A549 (cell line): Measurements from ENCODE around the gene YES1. TPM values are rescaled to one million over a fixed set of nuclear protein-coding genes. Genes with fewer than 3 reads are reported as not detected.

Experiments used
- ATAC-seq, 2 experiments: fragments of 200-7000 bp in 1 of 2; fragments of >200 bp in 1 of 2; cut with Nextera tagmentation in 1 of 2; cut with Tn5 transposase in 1 of 2; 3 replicates each; pipeline versions ENCODE4 v1.8.0 to v1.9.1; 2018 to 2020; ENCODE audit warnings: mild to moderate bottlenecking in 1 of 2, moderate library complexity in 1 of 2
- CTCF ChIA-PET: fragments of 300-600 bp; sonication (Branson Sonifier 250); formaldehyde crosslinking; extraction: SDS; loops from one replicate; lab custom pipeline; 2021; ENCODE audit warnings: antibody characterized with exemption, inconsistent platforms; lab: Yijun Ruan, JAX
- POLR2A ChIA-PET: fragments of 350-600 bp; formaldehyde crosslinking; extraction: SDS; loops from one replicate; lab custom pipeline; 2021; ENCODE audit warnings: antibody characterized with exemption, inconsistent platforms; lab: Yijun Ruan, JAX
- DNase-seq, 2 experiments: peaks; one replicate each; pipeline versions ENCODE4 v3.0.0 to v3.0.0-alpha.2; 2011 to 2016; ENCODE audit warnings: low read depth in 1 of 2, low spot score in 1 of 2
- FAIRE-seq: peaks from 2 replicates; lab custom pipeline; 2011; peaks lifted over from hg19 to GRCh38; lab: Jason Lieb, UNC
- H3K27ac ChIP-seq, 2 experiments: fragments of >200 bp; sonication (Bioruptor Twin); formaldehyde crosslinking; 3 replicates each; pipeline ENCODE4 v1.5.1; 2016 to 2017
- H3K4me1 ChIP-seq: fragments of >200 bp; sonication (Bioruptor Twin); formaldehyde crosslinking; 3 replicates; pipeline ENCODE4 v1.6.1; 2016
- H3K4me2 ChIP-seq: fragments of >200 bp; sonication (Bioruptor Twin); formaldehyde crosslinking; 3 replicates; pipeline ENCODE4 v1.6.1; 2016
- H3K4me3 ChIP-seq: fragments of >200 bp; sonication (Bioruptor Twin); formaldehyde crosslinking; 3 replicates; pipeline ENCODE4 v1.5.1; 2016
- H3K9me3 ChIP-seq: fragments of >200 bp; sonication (Bioruptor Twin); formaldehyde crosslinking; 3 replicates; pipeline ENCODE4 v1.6.1; 2016
- BCL3 ChIP-seq: fragments of >200 bp; sonication (Bioruptor Twin); formaldehyde crosslinking; IDR thresholded peaks from 3 replicates; pipeline ENCODE4 v1.6.1; 2016
- CBX2 ChIP-seq: fragments of 200-600 bp; sonication (generic); IDR thresholded peaks from 2 replicates; pipeline ENCODE4 v1.6.1; 2016; ENCODE audit warnings: low read depth, mild to moderate bottlenecking, borderline replicate concordance
- EHMT2 ChIP-seq: fragments of 200-600 bp; sonication (generic); IDR thresholded peaks from 2 replicates; pipeline ENCODE4 v1.6.1; 2016; ENCODE audit warnings: antibody characterized with exemption, low read depth, mild to moderate bottlenecking, moderate library complexity
- ELK1 ChIP-seq: fragments of 150-350 bp; IDR thresholded peaks from 2 replicates; pipeline ENCODE4 v1.6.1; 2014; ENCODE audit warnings: low read depth, mild to moderate bottlenecking, low read length
- ESRRA ChIP-seq: fragments of 150-350 bp; IDR thresholded peaks from 2 replicates; pipeline ENCODE4 v1.6.1; 2014; ENCODE audit warnings: mild to moderate bottlenecking, low read length, borderline replicate concordance
- FOSL2 ChIP-seq, 2 experiments: fragments of 450-650 bp in 1 of 2; fragments of >200 bp in 1 of 2; sonication (Bioruptor Twin) in 1 of 2; formaldehyde crosslinking; IDR thresholded peaks; 2 replicates each; pipeline versions ENCODE4 v1.5.0 to v1.6.1; 2016 to 2020; ENCODE audit warnings: mild to moderate bottlenecking in 1 of 2, moderate library complexity in 1 of 2
- FOXS1 ChIP-seq: fragments of 250-450 bp; sonication (Bioruptor Pico); IDR thresholded peaks from 2 replicates; pipeline ENCODE4 v1.5.0; 2020; ENCODE audit warnings: mild to moderate bottlenecking, moderate library complexity
- HEYL ChIP-seq: fragments of 250-450 bp; sonication (Bioruptor Pico); IDR thresholded peaks from 2 replicates; pipeline ENCODE4 v1.8.0; 2021; ENCODE audit warnings: mild to moderate bottlenecking, moderate library complexity
- HMGXB4 ChIP-seq: fragments of 250-450 bp; sonication (Bioruptor Pico); IDR thresholded peaks from 2 replicates; pipeline ENCODE4 v1.5.0; 2021; ENCODE audit warnings: mild to moderate bottlenecking, moderate library complexity, borderline replicate concordance
- HOXA7 ChIP-seq: fragments of 250-450 bp; sonication (Bioruptor Pico); IDR thresholded peaks from 2 replicates; pipeline ENCODE4 v1.5.0; 2020; ENCODE audit warnings: mild to moderate bottlenecking, moderate library complexity
- JUNB ChIP-seq: fragments of >200 bp; sonication (Bioruptor Twin); formaldehyde crosslinking; IDR thresholded peaks from 2 replicates; pipeline ENCODE4 v1.6.1; 2016
- MAZ ChIP-seq: fragments of 150-350 bp; IDR thresholded peaks from 2 replicates; pipeline ENCODE4 v1.6.1; 2014; ENCODE audit warnings: antibody characterized with exemption, low read depth, low read length, borderline replicate concordance
- MYC ChIP-seq: IDR thresholded peaks from 2 replicates; pipeline ENCODE4 v1.6.1; 2012; ENCODE audit warnings: mild to moderate bottlenecking, inconsistent platforms, low read length, improper control_type of control experiment, borderline replicate concordance
- NPAS2 ChIP-seq: fragments of 250-450 bp; sonication (Bioruptor Pico); IDR thresholded peaks from 2 replicates; pipeline ENCODE4 v1.8.0; 2022; ENCODE audit warnings: mild to moderate bottlenecking, moderate library complexity, borderline replicate concordance
- NR3C1 ChIP-seq: fragments of >200 bp; sonication (Bioruptor Twin); formaldehyde crosslinking; IDR thresholded peaks from 3 replicates; pipeline ENCODE4 v1.6.1; 2017
- PBX3 ChIP-seq: IDR thresholded peaks from 2 replicates; pipeline ENCODE4 v1.6.1; 2012
- POLR2A ChIP-seq: IDR thresholded peaks from 2 replicates; pipeline ENCODE4 v1.6.1; 2012; ENCODE audit warnings: mild to moderate bottlenecking, low read length
- POLR2AphosphoS2 ChIP-seq: conservative IDR thresholded peaks from 2 replicates; pipeline ENCODE4 v1.6.1; 2012; ENCODE audit warnings: low read length, improper control_type of control experiment, inconsistent platforms
- RAD21 ChIP-seq, 2 experiments: fragments of >200 bp in 1 of 2; sonication (Bioruptor Twin) in 1 of 2; formaldehyde crosslinking in 1 of 2; IDR thresholded peaks in 1 of 2; conservative IDR thresholded peaks in 1 of 2; 2 replicates in 1 of 2; 3 replicates in 1 of 2; pipeline ENCODE4 v1.6.1; 2012 to 2018; ENCODE audit warnings: inconsistent platforms in 1 of 2
- RNF2 ChIP-seq: fragments of 200-600 bp; sonication (generic); IDR thresholded peaks from 2 replicates; pipeline ENCODE4 v1.6.1; 2016; ENCODE audit warnings: low read depth, mild to moderate bottlenecking, antibody characterized with exemption, moderate library complexity, borderline replicate concordance
- SREBF2 ChIP-seq: fragments of 450-650 bp; IDR thresholded peaks from 2 replicates; pipeline ENCODE4 v1.6.1; 2014; ENCODE audit warnings: mild to moderate bottlenecking, moderate library complexity
- TFCP2L1 ChIP-seq: fragments of 250-450 bp; sonication (Bioruptor Pico); IDR thresholded peaks from 2 replicates; pipeline ENCODE4 v1.5.0; 2021; ENCODE audit warnings: mild to moderate bottlenecking
- TP53 ChIP-seq: fragments of 250-450 bp; sonication (Bioruptor Pico); IDR thresholded peaks from 2 replicates; pipeline ENCODE4 v1.5.0; 2021; ENCODE audit warnings: mild to moderate bottlenecking, moderate library complexity
- ZNF302 ChIP-seq: fragments of 250-450 bp; sonication (Bioruptor Pico); IDR thresholded peaks from 2 replicates; pipeline ENCODE4 v1.9.0; 2021; ENCODE audit warnings: inconsistent platforms, mild to moderate bottlenecking, moderate library complexity
- WGBS: methylation state at CpG from one replicate; pipeline ENCODE4 v1.1.6; 2017; ENCODE audit errors: missing lambda C conversion rate; 5-methylcytosine and 5-hydroxymethylcytosine counted together
- polyA plus RNA-seq, 4 experiments: library from polyadenylated mRNA; depleted of rRNA in 3 of 4; stranded (reverse); fragments of >200 nt; fragmentation: RNase III in 1 of 4; extraction: RNeasy Plus Mini Kit Qiagen cat#74134 plus additional on column Dnase treatment in 1 of 4; gene quantifications; 2 replicates in 3 of 4; 3 replicates in 1 of 4; pipeline ENCODE4 v1.2.3, GENCODE V29; 2011 to 2017
- TF ChIP-seq, protein P1 (sequence below): IDR thresholded peaks from 2 replicates; pipeline ENCODE4 v1.6.1; 2012
- TF ChIP-seq, protein P2 (sequence below): IDR thresholded peaks from 2 replicates; pipeline ENCODE4 v1.6.1; 2012; ENCODE audit warnings: low read depth, borderline replicate concordance

YES1 gene
- polyA plus RNA-seq, 2 of the 4 experiments (the other 2 are of a cell fraction) = 22.6 to 32.1 TPM

- no peak for TF ChIP-seq TFCP2L1 (CRISPR knock-in tag)
- no peak for TF ChIP-seq NPAS2 (CRISPR knock-in tag)
- no peak for TF ChIP-seq JUNB
- TF ChIP-seq SREBF2 = no peak
- TF ChIP-seq CBX2 = no peak
- TF ChIP-seq FOXS1 (CRISPR knock-in tag) = no peak
- no peak for TF ChIP-seq PBX3
- TF ChIP-seq BCL3 = no peak
- no peak for TF ChIP-seq MAZ
- no peak for TF ChIP-seq RNF2
- TF ChIP-seq ZNF302 (CRISPR knock-in tag) = no peak
- no peak for TF ChIP-seq TP53 (CRISPR knock-in tag)
- TF ChIP-seq FOSL2 (IDR thresholded peaks at IDR 0.05) = no peak
- no peak for TF ChIP-seq FOSL2 (CRISPR knock-in tag; IDR thresholded peaks at IDR 0.05)
- TF ChIP-seq EHMT2 = no peak
- no peak for TF ChIP-seq HOXA7 (CRISPR knock-in tag)
- TF ChIP-seq RAD21 (conservative IDR thresholded peaks at IDR 0.05 in 1 of 2, IDR thresholded peaks at IDR 0.05 in 1 of 2) = no peak
- TF ChIP-seq, protein P1, sequence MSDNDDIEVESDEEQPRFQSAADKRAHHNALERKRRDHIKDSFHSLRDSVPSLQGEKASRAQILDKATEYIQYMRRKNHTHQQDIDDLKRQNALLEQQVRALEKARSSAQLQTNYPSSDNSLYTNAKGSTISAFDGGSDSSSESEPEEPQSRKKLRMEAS = no peak
- no peak for TF ChIP-seq HEYL (CRISPR knock-in tag)
- WGBS = 71% methylated on average over 4 of the region's 4 CpGs
- FAIRE-seq (no peak), DNase-seq (no peak), ATAC-seq (no peak)
- Histone ChIP-seq H3K9me3 (no peaks in the 10 kb centered on the region), H3K4me1 (peaks cover 17% of the 10 kb centered on the region; the same call in 1 of the 3 replicates), H3K27ac (no peak overlapping the region), H3K4me2 (no peak overlapping the region), H3K4me3 (no peak overlapping the region)
- ChIA-PET CTCF (interaction anchor here (2.9 kb wide), 1 partner anchor 10 kb away, joined by 12 read pairs; no protein-coding TSS in a partner anchor), POLR2A (no interaction called here)
Observed at GRCh38 chr18:849021-849420, 37.0 kb upstream of the YES1 start.

GRCh38 chr18:848062-848861 lies 36.2 kb upstream of the YES1 start:
- Histone ChIP-seq H3K4me2 (peak overlapping the region; percentile 26; the same call in 2 of the 3 replicates), H3K9me3 (no peaks in the 10 kb centered on the region), H3K4me3 (no peak overlapping the region), H3K4me1 (peaks cover 17% of the 10 kb centered on the region; the same call in 1 of the 3 replicates), H3K27ac (no peak overlapping the region)
- FAIRE-seq (no peak), ATAC-seq (peak in 1 of 2 experiments; percentile 61; a peak in 4 of 6 replicates), DNase-seq (peak in 1 of 2 experiments; percentile 13)
- CTCF ChIA-PET = interaction anchor here (0.6 to 2.9 kb wide), 2 partner anchors 9 to 660 kb away, joined by 3 to 12 read pairs; no protein-coding TSS in a partner anchor
- WGBS = 68% methylated on average over 8 of the region's 8 CpGs
- TF ChIP-seq ZNF302 (CRISPR knock-in tag) (no peak), CBX2 (no peak), MYC (no peak), POLR2A (no peak), NR3C1 (no peak), HMGXB4 (CRISPR knock-in tag) (no peak), POLR2AphosphoS2 (no peak), ESRRA (no peak), ELK1 (no peak), RNF2 (no peak)
- TF ChIP-seq, protein P2, sequence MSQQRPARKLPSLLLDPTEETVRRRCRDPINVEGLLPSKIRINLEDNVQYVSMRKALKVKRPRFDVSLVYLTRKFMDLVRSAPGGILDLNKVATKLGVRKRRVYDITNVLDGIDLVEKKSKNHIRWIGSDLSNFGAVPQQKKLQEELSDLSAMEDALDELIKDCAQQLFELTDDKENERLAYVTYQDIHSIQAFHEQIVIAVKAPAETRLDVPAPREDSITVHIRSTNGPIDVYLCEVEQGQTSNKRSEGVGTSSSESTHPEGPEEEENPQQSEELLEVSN = no peak
- POLR2A ChIA-PET = no interaction called here
